Activated gamma-delta T cell treated with anti-CD3 and anti-CD28 coated beads, Interleukin-2, amount 50 U/mL, for 16 hours (primary cell): ENCODE results near the gene NNAT.
"Not testable (repeated sequence)": the region's sequence is repeated elsewhere in the genome, so short reads cannot be mapped to it uniquely, and the experiment has no call there.

Source experiments
- DNase-seq: peaks from one replicate; pipeline ENCODE4 v3.0.0-alpha.2; 2020; ENCODE audit warnings: low read depth

Gene NNAT

GRCh38 chr20:37524859-37525708 lies 4.0 kb downstream of the NNAT start:
- DNase-seq: peak; percentile 9

- no peak for DNase-seq
Observed at GRCh38 chr20:37525810-37526209, 4.8 kb downstream of the NNAT start.

GRCh38 chr20:37526238-37526838 lies 5.3 kb downstream of the NNAT start:
- no peak for DNase-seq

GRCh38 chr20:37526839-37527637 lies 6.0 kb downstream of the NNAT start:
- DNase-seq: no peak

- DNase-seq: peak; percentile 88
Observed at GRCh38 chr20:37527638-37528445, 6.8 kb downstream of the NNAT start, which contains the start of gene BLCAP. Gene BLCAP (minus strand): TSS chr20:37527876. CDS start chr20:37519174, 8,702 bp downstream.

GRCh38 chr20:37528446-37529213 lies 7.6 kb downstream of the NNAT start:
- DNase-seq: no peak

GRCh38 chr20:37529214-37529967 lies 8.3 kb downstream of the NNAT start:
- DNase-seq: no peak

- no peak for DNase-seq
Observed at GRCh38 chr20:37529968-37530600, 9.0 kb downstream of the NNAT start.

- DNase-seq: no peak
Observed at GRCh38 chr20:37530696-37531095, 9.6 kb downstream of the NNAT start.

- DNase-seq: no peak
Observed at GRCh38 chr20:37531856-37532255, 10.8 kb downstream of the NNAT start.

GRCh38 chr20:37533154-37533715 lies 12.2 kb downstream of the NNAT start:
- DNase-seq: no peak

- peak; percentile 30 for DNase-seq
Observed at GRCh38 chr20:37534401-37535157, 13.5 kb downstream of the NNAT start.

- DNase-seq: no peak
Observed at GRCh38 chr20:37535443-37536132, 14.5 kb downstream of the NNAT start.

- DNase-seq: no peak
Observed at GRCh38 chr20:37537505-37537904, 16.5 kb downstream of the NNAT start.

GRCh38 chr20:37538003-37538402 lies 17.0 kb downstream of the NNAT start:
- DNase-seq: no peak

GRCh38 chr20:37539424-37539823 lies 18.4 kb downstream of the NNAT start:
- DNase-seq: no peak

- no peak for DNase-seq
Observed at GRCh38 chr20:37540001-37540400, 19.0 kb downstream of the NNAT start.

GRCh38 chr20:37540838-37541237 lies 19.8 kb downstream of the NNAT start:
- not testable (repeated sequence) for DNase-seq
